Daoy (cell line): Measurements from ENCODE around the gene CNRIP1. TPM values are rescaled to one million over a fixed set of nuclear protein-coding genes. Genes with fewer than 3 reads are reported as not detected.
"Not testable (repeated sequence)": the region's sequence is repeated elsewhere in the genome, so short reads cannot be mapped to it uniquely, and the experiment has no call there.

Experiments used
- DNase-seq: peaks from one replicate; pipeline ENCODE4 v3.0.0-alpha.2; 2015; ENCODE audit warnings: low read depth
- total RNA-seq: library from RNA; depleted of rRNA; stranded (reverse); fragments of >200 nt; shearing (Covaris generic); gene quantifications from 2 replicates; pipeline ENCODE4 v1.2.3, GENCODE V29; 2014; rRNA removed

The CNRIP1 gene
- 26.1 and 28.9 TPM in 2 replicates for total RNA-seq

GRCh38 chr2:68319398-68320117 is at the start of gene CNRIP1:
Gene CNRIP1, minus strand, starts transcription at chr2:68319949. Its CDS starts 549 bp downstream, at chr2:68319400.
- DNase-seq, result peak; percentile 82

- no peak for DNase-seq
These were observed 49.6 kb upstream of the CNRIP1 start for GRCh38 chr2:68369337-68369734.

GRCh38 chr2:68368654-68369336 is 49.0 kb upstream of the CNRIP1 start:
- peak; percentile 75 for DNase-seq

- DNase-seq, result no peak
These were observed 48.4 kb upstream of the CNRIP1 start for GRCh38 chr2:68367953-68368653.

GRCh38 chr2:68366083-68366560 is 46.4 kb upstream of the CNRIP1 start:
- DNase-seq, result no peak

GRCh38 chr2:68365087-68365486 is 45.3 kb upstream of the CNRIP1 start, which contains the start of gene PLEK:
Gene PLEK, plus strand, starts transcription at chr2:68365282. Its CDS starts 70 bp downstream, at chr2:68365352.
- DNase-seq, result no peak

GRCh38 chr2:68363721-68364120 is 44.0 kb upstream of the CNRIP1 start:
- no peak for DNase-seq

- no peak for DNase-seq
These were observed 43.0 kb upstream of the CNRIP1 start for GRCh38 chr2:68362749-68363148.

GRCh38 chr2:68362069-68362468 is 42.3 kb upstream of the CNRIP1 start:
- DNase-seq, result peak; percentile 83

GRCh38 chr2:68359889-68360288 is 40.1 kb upstream of the CNRIP1 start:
- no peak for DNase-seq

- DNase-seq, result peak; percentile 40
These were observed 38.0 kb upstream of the CNRIP1 start for GRCh38 chr2:68357605-68358337.

GRCh38 chr2:68356599-68357239 is 37.0 kb upstream of the CNRIP1 start:
- DNase-seq, result no peak

- DNase-seq, result no peak
These were observed 33.1 kb upstream of the CNRIP1 start for GRCh38 chr2:68352651-68353391.

- no peak for DNase-seq
These were observed 32.2 kb upstream of the CNRIP1 start for GRCh38 chr2:68351997-68352396.

- DNase-seq, result not testable (repeated sequence)
These were observed 29.3 kb upstream of the CNRIP1 start for GRCh38 chr2:68349091-68349490.

GRCh38 chr2:68345129-68345875 is 25.6 kb upstream of the CNRIP1 start:
- no peak for DNase-seq

GRCh38 chr2:68344031-68344430 is 24.3 kb upstream of the CNRIP1 start:
- no peak for DNase-seq

- no peak for DNase-seq
These were observed 22.7 kb upstream of the CNRIP1 start for GRCh38 chr2:68342470-68342869.

- DNase-seq, result no peak
These were observed 21.8 kb upstream of the CNRIP1 start for GRCh38 chr2:68341583-68341982.

GRCh38 chr2:68341062-68341329 is 21.2 kb upstream of the CNRIP1 start:
- DNase-seq, result no peak
